T47D (cell line): ENCODE measurements around the gene TNFAIP3.

Experiments used
- DNase-seq, 2 experiments: peaks; one replicate each; pipeline versions ENCODE4 v3.0.0 to v3.0.0-alpha.2; 2011 to 2012; ENCODE audit warnings: low read depth in 1 of 2, low spot score in 1 of 2
- JUND ChIP-seq: IDR thresholded peaks from 2 replicates; pipeline ENCODE4 v1.6.1; 2012; ENCODE audit warnings: low read depth
- in situ Hi-C: cut with HindIII; loops from 2 replicates; pipeline ENCODE4 v1.10.0; 2016; ENCODE audit warnings: low sequenced_read_pairs, low pct_unique_long_range_greater_than_20kb

The TNFAIP3 gene

GRCh38 chr6:137847748-137848147, 19.3 kb upstream of the TNFAIP3 start:
- in situ Hi-C loops = no loop called here
- no peak for TF ChIP-seq JUND
- no peak for DNase-seq

- DNase-seq = no peak
- in situ Hi-C loops = no loop called here
- no peak for TF ChIP-seq JUND
These were observed 18.4 kb upstream of the TNFAIP3 start for GRCh38 chr6:137848672-137849071.

GRCh38 chr6:137849181-137849980, 17.7 kb upstream of the TNFAIP3 start:
- TF ChIP-seq JUND = no peak
- DNase-seq = no peak
- in situ Hi-C loops = no loop called here

- DNase-seq = no peak
- no peak for TF ChIP-seq JUND
- in situ Hi-C loops = no loop called here
These were observed 16.9 kb upstream of the TNFAIP3 start for GRCh38 chr6:137849981-137850714.

- in situ Hi-C loops = no loop called here
- DNase-seq = no peak
- no peak for TF ChIP-seq JUND
These were observed 16.1 kb upstream of the TNFAIP3 start for GRCh38 chr6:137850816-137851602.

GRCh38 chr6:137851669-137852068, 15.4 kb upstream of the TNFAIP3 start:
- in situ Hi-C loops = no loop called here
- no peak for TF ChIP-seq JUND
- DNase-seq = no peak

- in situ Hi-C loops = no loop called here
- no peak for TF ChIP-seq JUND
- no peak for DNase-seq
These were observed 14.7 kb upstream of the TNFAIP3 start for GRCh38 chr6:137852346-137852745.

GRCh38 chr6:137852811-137853210, 14.2 kb upstream of the TNFAIP3 start:
- no peak for TF ChIP-seq JUND
- in situ Hi-C loops = no loop called here
- no peak for DNase-seq

- in situ Hi-C loops = no loop called here
- no peak for DNase-seq
- TF ChIP-seq JUND = no peak
These were observed 13.4 kb upstream of the TNFAIP3 start for GRCh38 chr6:137853569-137854213.

- no peak for DNase-seq
- TF ChIP-seq JUND = no peak
- in situ Hi-C loops = no loop called here
These were observed 10.7 kb upstream of the TNFAIP3 start for GRCh38 chr6:137856138-137856898.

- DNase-seq = no peak
- no peak for TF ChIP-seq JUND
- in situ Hi-C loops = no loop called here
These were observed 8.0 kb upstream of the TNFAIP3 start for GRCh38 chr6:137859025-137859424.
